Neuron (in vitro differentiated cells): Measurements from ENCODE around the gene RUVBL2.
"Not testable (repeated sequence)": the region's sequence is repeated elsewhere in the genome, so short reads cannot be mapped to it uniquely, and the experiment has no call there.

Source experiments
- H2AFZ ChIP-seq: one replicate; pipeline ENCODE4 v1.6.1; 2013; ENCODE audit warnings: low read depth, mild to moderate bottlenecking, inconsistent platforms, low read length, moderate library complexity
- H3K27me3 ChIP-seq: one replicate; pipeline ENCODE4 v1.6.1; 2013; ENCODE audit warnings: low read length; ENCODE audit not compliant: insufficient read depth
- H3K36me3 ChIP-seq: one replicate; pipeline ENCODE4 v1.6.1; 2013; ENCODE audit warnings: low read length; ENCODE audit not compliant: insufficient read depth
- H3K4me1 ChIP-seq: one replicate; pipeline ENCODE4 v1.6.1; 2013; ENCODE audit warnings: low read length; ENCODE audit not compliant: insufficient read depth
- H3K4me3 ChIP-seq: 2 replicates; pipeline ENCODE4 v1.5.1; 2013; ENCODE audit warnings: mild to moderate bottlenecking, low read length, moderate library complexity
- H3K9me3 ChIP-seq: one replicate; pipeline ENCODE4 v1.6.1; 2013; ENCODE audit warnings: low read length

RUVBL2 gene

GRCh38 chr19:49042177-49042576, 48.5 kb downstream of the RUVBL2 start:
- Histone ChIP-seq H3K4me1 (no peaks in the 10 kb centered on the region), H3K27me3 (no peaks in the 10 kb centered on the region), H3K36me3 (no peaks in the 10 kb centered on the region), H3K9me3 (no peaks in the 10 kb centered on the region), H3K4me3 (no peak overlapping the region), H2AFZ (no peak overlapping the region)

GRCh38 chr19:49042666-49043065, 49.0 kb downstream of the RUVBL2 start:
- not testable (repeated sequence) for H3K9me3 ChIP-seq, H3K36me3 ChIP-seq, H2AFZ ChIP-seq, H3K27me3 ChIP-seq, H3K4me3 ChIP-seq, H3K4me1 ChIP-seq

GRCh38 chr19:49043548-49043947, 49.9 kb downstream of the RUVBL2 start, which contains the start of gene CGB5:
TSS of gene CGB5 (plus strand) at chr19:49043848. CDS start at chr19:49044210, 362 bp downstream.
- not testable (repeated sequence) for H3K36me3 ChIP-seq, H3K4me3 ChIP-seq, H3K27me3 ChIP-seq, H3K9me3 ChIP-seq, H2AFZ ChIP-seq, H3K4me1 ChIP-seq

- not testable (repeated sequence) for H3K36me3 ChIP-seq, H3K9me3 ChIP-seq, H3K4me1 ChIP-seq, H3K27me3 ChIP-seq, H3K4me3 ChIP-seq, H2AFZ ChIP-seq
Measured at GRCh38 chr19:49049011-49049410, 55.3 kb downstream of the RUVBL2 start, which contains the start of gene CGB8. TSS of gene CGB8 (minus strand) at chr19:49049111. CDS start at chr19:49048739, 372 bp downstream.

GRCh38 chr19:49049834-49050233, 56.1 kb downstream of the RUVBL2 start:
- not testable (repeated sequence) for H3K36me3 ChIP-seq, H3K4me3 ChIP-seq, H3K4me1 ChIP-seq, H3K27me3 ChIP-seq, H3K9me3 ChIP-seq, H2AFZ ChIP-seq

- not testable (repeated sequence) for H3K9me3 ChIP-seq, H3K27me3 ChIP-seq, H3K36me3 ChIP-seq, H2AFZ ChIP-seq, H3K4me1 ChIP-seq, H3K4me3 ChIP-seq
Measured at GRCh38 chr19:49050376-49051033, 56.8 kb downstream of the RUVBL2 start.

GRCh38 chr19:49056101-49056901, 62.6 kb downstream of the RUVBL2 start:
- Histone ChIP-seq H3K36me3 (no peaks in the 10 kb centered on the region), H2AFZ (peak overlapping the region; percentile 63), H3K27me3 (peaks cover 47% of the 10 kb centered on the region), H3K9me3 (peaks cover 3% of the 10 kb centered on the region), H3K4me3 (peak overlapping the region; percentile 49), H3K4me1 (peaks cover 4% of the 10 kb centered on the region)

GRCh38 chr19:49056902-49057596, 63.4 kb downstream of the RUVBL2 start:
- Histone ChIP-seq H3K27me3 (peaks cover 54% of the 10 kb centered on the region), H3K4me3 (peak overlapping the region; percentile 49), H2AFZ (peak overlapping the region; percentile 63)
- not testable (repeated sequence) for H3K4me1 ChIP-seq, H3K36me3 ChIP-seq, H3K9me3 ChIP-seq

GRCh38 chr19:49057636-49058234, 64.0 kb downstream of the RUVBL2 start, which contains the start of gene CGB7:
TSS of gene CGB7 (minus strand) at chr19:49057749. CDS start at chr19:49055375, 2,374 bp downstream.
- Histone ChIP-seq H2AFZ (peak within 1 kb of the TSS; percentile 63), H3K27me3 (peaks cover 55% of the 10 kb centered on the region), H3K9me3 (peaks cover 3% of the 10 kb centered on the region), H3K36me3 (no peaks in the 10 kb centered on the region), H3K4me1 (peaks cover 4% of the 10 kb centered on the region), H3K4me3 (peak within 1 kb of the TSS; percentile 49)

- H3K27me3 ChIP-seq, result peaks cover 55% of the 10 kb centered on the region
Measured at GRCh38 chr19:49058562-49058961, 64.9 kb downstream of the RUVBL2 start.

GRCh38 chr19:49059053-49059452, 65.4 kb downstream of the RUVBL2 start:
- H3K9me3 ChIP-seq, result peaks cover 3% of the 10 kb centered on the region
- peaks cover 57% of the 10 kb centered on the region for H3K27me3 ChIP-seq
- no peak overlapping the region for H3K4me3 ChIP-seq
- H3K4me1 ChIP-seq, result peaks cover 4% of the 10 kb centered on the region
- H2AFZ ChIP-seq, result no peak overlapping the region
- no peaks in the 10 kb centered on the region for H3K36me3 ChIP-seq

More at GRCh38 chr19:49058562-49058961, 64.9 kb downstream of the RUVBL2 start:
- Histone ChIP-seq H2AFZ (no peak overlapping the region), H3K4me1 (peaks cover 4% of the 10 kb centered on the region), H3K9me3 (peaks cover 3% of the 10 kb centered on the region), H3K36me3 (no peaks in the 10 kb centered on the region), H3K4me3 (no peak overlapping the region)

GRCh38 chr19:49061000-49061399, 67.3 kb downstream of the RUVBL2 start:
- peaks cover 60% of the 10 kb centered on the region for H3K27me3 ChIP-seq
- no peak overlapping the region for H2AFZ ChIP-seq
- no peak overlapping the region for H3K4me3 ChIP-seq
- no peaks in the 10 kb centered on the region for H3K36me3 ChIP-seq
- H3K9me3 ChIP-seq, result no peaks in the 10 kb centered on the region
- peaks cover 14% of the 10 kb centered on the region for H3K4me1 ChIP-seq

- Histone ChIP-seq H3K4me1 (peaks cover 14% of the 10 kb centered on the region), H3K4me3 (no peak overlapping the region), H3K9me3 (no peaks in the 10 kb centered on the region), H3K27me3 (peaks cover 60% of the 10 kb centered on the region), H3K36me3 (no peaks in the 10 kb centered on the region), H2AFZ (no peak overlapping the region)
Measured at GRCh38 chr19:49061445-49061844, 67.8 kb downstream of the RUVBL2 start.
